Measurements from ENCODE around the gene HEG1. TPM values are rescaled to one million over a fixed set of nuclear protein-coding genes. Genes with fewer than 3 reads are reported as not detected.

HEG1 gene
- total RNA-seq, 1 experiment from 2014 or later, result 14.6 TPM

DNA sequence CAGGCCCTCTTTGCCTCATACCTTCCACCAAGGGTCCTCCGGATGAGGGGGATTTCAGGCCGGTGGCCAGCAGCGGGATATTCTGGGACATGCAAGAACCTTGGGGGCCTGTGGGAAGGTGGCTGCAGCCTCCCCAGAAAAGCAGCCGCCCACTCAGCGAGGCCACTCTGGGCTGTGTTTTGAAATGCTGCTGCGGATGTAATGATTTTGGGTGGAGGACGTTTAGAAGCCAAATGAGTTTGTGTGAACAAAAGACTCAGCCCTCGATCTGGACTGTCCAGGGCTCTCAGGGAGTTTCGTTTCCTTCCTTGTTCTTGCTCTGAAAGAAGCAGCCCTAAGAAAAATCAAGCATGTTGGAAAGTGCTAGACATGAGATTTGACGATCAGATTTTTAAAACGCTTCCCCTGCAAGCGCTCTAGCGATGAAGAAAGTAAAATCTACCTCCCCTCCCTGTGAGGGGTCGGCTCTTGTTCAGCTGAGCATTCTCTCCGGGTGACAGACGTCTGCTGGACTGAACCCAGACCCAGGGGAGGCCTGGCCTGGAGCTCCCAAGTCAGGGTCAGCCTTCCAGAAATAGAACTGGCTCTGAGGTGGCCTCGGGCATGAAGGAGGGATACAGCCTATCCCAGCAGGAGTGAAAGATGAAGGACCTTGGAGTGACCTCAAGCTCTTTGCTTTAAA lies 12.9 kb downstream of the HEG1 start (continued):
- TF ChIP-seq, protein P1, sequence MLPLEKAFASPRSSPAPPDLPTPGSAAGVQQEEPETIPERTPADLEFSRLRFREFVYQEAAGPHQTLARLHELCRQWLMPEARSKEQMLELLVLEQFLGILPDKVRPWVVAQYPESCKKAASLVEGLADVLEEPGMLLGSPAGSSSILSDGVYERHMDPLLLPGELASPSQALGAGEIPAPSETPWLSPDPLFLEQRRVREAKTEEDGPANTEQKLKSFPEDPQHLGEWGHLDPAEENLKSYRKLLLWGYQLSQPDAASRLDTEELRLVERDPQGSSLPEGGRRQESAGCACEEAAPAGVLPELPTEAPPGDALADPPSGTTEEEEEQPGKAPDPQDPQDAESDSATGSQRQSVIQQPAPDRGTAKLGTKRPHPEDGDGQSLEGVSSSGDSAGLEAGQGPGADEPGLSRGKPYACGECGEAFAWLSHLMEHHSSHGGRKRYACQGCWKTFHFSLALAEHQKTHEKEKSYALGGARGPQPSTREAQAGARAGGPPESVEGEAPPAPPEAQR (CRISPR knock-in tag; IDR thresholded peaks at IDR 0.05), result no peak
- TF ChIP-seq, protein P2, sequence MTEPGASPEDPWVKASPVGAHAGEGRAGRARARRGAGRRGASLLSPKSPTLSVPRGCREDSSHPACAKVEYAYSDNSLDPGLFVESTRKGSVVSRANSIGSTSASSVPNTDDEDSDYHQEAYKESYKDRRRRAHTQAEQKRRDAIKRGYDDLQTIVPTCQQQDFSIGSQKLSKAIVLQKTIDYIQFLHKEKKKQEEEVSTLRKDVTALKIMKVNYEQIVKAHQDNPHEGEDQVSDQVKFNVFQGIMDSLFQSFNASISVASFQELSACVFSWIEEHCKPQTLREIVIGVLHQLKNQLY (CRISPR knock-in tag; IDR thresholded peaks at IDR 0.05), result no peak

DNA sequence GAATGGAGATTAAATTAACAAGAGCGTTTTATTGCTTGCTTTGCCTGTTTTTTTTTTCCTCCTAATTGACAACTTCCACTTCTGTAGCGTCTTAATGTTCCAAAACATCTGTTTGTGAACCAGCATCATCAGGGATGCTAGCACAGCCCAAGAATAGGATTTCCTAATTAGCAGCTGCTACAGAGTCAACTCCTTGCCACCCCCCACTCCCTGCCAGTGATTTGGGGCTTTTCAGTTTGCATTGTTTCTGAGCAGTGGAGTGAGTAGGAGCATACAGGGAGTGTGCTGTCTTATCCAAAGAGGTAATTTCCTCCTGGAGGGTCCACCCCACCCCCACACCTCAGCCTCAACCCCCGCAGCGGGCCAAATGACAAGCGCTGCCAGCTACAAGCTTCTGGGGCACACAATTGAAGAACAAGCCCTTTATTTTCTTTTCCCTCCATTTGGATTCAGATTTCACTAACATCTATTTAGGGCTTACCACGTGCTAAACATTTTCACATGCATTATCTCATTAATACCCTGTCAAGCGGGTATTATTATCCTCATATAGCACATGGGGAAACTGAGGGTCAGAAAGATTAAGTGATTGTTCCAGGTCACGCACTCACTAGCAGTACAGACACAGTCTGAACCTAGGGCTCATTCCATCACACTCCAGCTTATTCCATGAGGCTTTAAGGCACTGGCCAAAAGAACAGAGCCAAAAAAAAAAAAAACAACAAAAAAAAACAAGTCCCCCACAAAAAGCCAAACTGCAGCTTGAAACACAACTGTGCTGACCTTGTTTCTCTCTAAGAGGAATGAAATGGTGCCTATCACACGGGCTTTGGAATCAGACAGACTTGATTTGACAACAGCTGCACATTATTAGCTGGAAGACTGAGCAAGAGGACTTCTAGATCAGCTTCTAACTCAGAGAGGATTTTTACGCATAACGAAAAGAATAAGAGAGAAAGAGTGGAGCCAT lies 16.4 kb downstream of the HEG1 start:
- Mint-ChIP-seq H3K9me3 (peaks cover 20% of the 10 kb centered on the region), H3K36me3 (peaks cover 16% of the 10 kb centered on the region), H3K4me1 (peaks cover 33% of the 10 kb centered on the region), H3K27ac (no peak overlapping the region), H3K4me3 (no peak overlapping the region), H3K27me3 (ENCODE audit: low read depth) (no peaks in the 10 kb centered on the region)
- CTCF ChIA-PET, result interaction anchor here (0.6 to 1.4 kb wide), 5 partner anchors 103 to 156 kb away, joined by 3 to 5 read pairs (median 3); no protein-coding TSS in a partner anchor
- DNase-seq (ENCODE audit: low spot score) (no peak), ATAC-seq (peak; percentile 89)
- POLR2A ChIA-PET, result interaction anchor here (0.6 to 1.2 kb wide), 4 partner anchors 8 to 138 kb away, joined by 3 to 4 read pairs (median 3); no protein-coding TSS in a partner anchor
- TF ChIP-seq, protein P3, sequence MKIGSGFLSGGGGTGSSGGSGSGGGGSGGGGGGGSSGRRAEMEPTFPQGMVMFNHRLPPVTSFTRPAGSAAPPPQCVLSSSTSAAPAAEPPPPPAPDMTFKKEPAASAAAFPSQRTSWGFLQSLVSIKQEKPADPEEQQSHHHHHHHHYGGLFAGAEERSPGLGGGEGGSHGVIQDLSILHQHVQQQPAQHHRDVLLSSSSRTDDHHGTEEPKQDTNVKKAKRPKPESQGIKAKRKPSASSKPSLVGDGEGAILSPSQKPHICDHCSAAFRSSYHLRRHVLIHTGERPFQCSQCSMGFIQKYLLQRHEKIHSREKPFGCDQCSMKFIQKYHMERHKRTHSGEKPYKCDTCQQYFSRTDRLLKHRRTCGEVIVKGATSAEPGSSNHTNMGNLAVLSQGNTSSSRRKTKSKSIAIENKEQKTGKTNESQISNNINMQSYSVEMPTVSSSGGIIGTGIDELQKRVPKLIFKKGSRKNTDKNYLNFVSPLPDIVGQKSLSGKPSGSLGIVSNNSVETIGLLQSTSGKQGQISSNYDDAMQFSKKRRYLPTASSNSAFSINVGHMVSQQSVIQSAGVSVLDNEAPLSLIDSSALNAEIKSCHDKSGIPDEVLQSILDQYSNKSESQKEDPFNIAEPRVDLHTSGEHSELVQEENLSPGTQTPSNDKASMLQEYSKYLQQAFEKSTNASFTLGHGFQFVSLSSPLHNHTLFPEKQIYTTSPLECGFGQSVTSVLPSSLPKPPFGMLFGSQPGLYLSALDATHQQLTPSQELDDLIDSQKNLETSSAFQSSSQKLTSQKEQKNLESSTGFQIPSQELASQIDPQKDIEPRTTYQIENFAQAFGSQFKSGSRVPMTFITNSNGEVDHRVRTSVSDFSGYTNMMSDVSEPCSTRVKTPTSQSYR (CRISPR knock-in tag; IDR thresholded peaks at IDR 0.05), result 0 out of 2 replicates have a peak, but pooled peaks have one; percentile 38
- no peak for TF ChIP-seq GABPB1 (CRISPR knock-in tag; IDR thresholded peaks at IDR 0.05)

DNA sequence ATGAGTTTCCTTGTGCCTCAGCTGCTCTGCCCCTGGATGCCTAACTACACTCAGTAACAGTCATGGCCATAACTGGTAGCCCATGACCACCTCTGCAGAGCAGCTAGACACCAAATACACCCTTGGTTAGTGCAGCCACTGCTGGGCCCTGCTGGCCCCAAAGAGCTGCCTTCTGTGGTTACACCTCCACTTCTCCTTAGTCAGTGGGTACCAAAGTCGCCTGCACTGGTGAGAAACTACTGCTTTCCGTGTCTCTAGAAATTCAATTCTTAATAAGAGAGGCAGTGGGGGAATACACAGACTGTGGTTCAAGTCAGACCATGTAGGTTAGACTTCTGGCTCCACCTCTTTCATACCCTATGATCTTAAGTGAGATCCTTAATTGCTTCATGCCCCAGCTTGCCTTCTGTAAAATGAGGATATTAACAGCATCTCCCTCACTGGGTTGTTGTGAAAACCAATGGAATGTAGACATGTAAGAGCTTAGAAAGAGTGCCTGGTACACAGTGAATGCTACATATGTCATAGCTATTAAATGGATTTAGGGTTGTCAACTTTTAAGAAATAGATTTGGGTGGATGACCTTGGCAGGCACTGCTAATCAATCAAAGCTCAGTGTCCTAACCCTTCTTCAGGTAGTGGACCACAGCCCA lies 18.2 kb downstream of the HEG1 start:
- POLR2A ChIA-PET, result interaction anchor here (0.6 kb wide), 1 partner anchor 145 kb away, joined by 4 read pairs; no protein-coding TSS in a partner anchor

DNA sequence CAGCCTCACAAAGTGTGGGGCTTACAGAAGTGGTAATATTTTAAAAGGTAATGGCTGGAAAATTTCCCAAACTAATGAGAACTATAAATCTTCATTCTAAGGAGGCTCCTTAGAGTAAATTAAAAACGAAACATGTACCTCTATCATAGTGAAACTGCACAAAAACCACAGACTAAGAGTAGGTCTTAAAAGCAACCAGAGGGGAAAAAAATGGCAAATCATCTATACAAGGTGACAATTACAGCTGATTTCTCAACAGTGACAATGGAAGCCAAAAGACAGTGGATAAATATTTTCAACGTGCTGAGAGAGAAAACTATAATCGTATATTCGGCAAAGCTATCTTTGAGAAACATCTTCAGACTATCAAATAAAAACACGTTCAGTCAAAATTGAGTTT lies 20.6 kb downstream of the HEG1 start:
- ATAC-seq, result no peak
- ChIA-PET POLR2A (no interaction called here), CTCF (no interaction called here)
- Mint-ChIP-seq H3K27ac (no peak overlapping the region), H3K36me3 (peaks cover 17% of the 10 kb centered on the region), H3K27me3 (ENCODE audit: low read depth) (no peaks in the 10 kb centered on the region), H3K9me3 (peaks cover 24% of the 10 kb centered on the region), H3K4me3 (no peak overlapping the region), H3K4me1 (peaks cover 33% of the 10 kb centered on the region)
- peak; percentile 94 for TF ChIP-seq ZNF317 (CRISPR knock-in tag; IDR thresholded peaks at IDR 0.05; ENCODE audit: borderline replicate concordance, low read depth)
- no peak for TF ChIP-seq NFATC4 (CRISPR knock-in tag; IDR thresholded peaks at IDR 0.05)
- no peak for TF ChIP-seq TCF7 (CRISPR knock-in tag; IDR thresholded peaks at IDR 0.05; ENCODE audit: low read depth)
- no peak for TF ChIP-seq OVOL2 (CRISPR knock-in tag; IDR thresholded peaks at IDR 0.05; ENCODE audit: borderline replicate concordance)
- TF ChIP-seq, protein P4, sequence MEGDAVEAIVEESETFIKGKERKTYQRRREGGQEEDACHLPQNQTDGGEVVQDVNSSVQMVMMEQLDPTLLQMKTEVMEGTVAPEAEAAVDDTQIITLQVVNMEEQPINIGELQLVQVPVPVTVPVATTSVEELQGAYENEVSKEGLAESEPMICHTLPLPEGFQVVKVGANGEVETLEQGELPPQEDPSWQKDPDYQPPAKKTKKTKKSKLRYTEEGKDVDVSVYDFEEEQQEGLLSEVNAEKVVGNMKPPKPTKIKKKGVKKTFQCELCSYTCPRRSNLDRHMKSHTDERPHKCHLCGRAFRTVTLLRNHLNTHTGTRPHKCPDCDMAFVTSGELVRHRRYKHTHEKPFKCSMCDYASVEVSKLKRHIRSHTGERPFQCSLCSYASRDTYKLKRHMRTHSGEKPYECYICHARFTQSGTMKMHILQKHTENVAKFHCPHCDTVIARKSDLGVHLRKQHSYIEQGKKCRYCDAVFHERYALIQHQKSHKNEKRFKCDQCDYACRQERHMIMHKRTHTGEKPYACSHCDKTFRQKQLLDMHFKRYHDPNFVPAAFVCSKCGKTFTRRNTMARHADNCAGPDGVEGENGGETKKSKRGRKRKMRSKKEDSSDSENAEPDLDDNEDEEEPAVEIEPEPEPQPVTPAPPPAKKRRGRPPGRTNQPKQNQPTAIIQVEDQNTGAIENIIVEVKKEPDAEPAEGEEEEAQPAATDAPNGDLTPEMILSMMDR (IDR thresholded peaks at IDR 0.05), result no peak
- no peak for DNase-seq (ENCODE audit: low spot score)

More for the DNA sequence above, 18.2 kb downstream of the HEG1 start:
- DNase-seq (ENCODE audit: low spot score) (no peak), ATAC-seq (no peak)
- Mint-ChIP-seq H3K27ac (no peak overlapping the region), H3K9me3 (peaks cover 20% of the 10 kb centered on the region), H3K4me3 (no peak overlapping the region), H3K36me3 (peaks cover 17% of the 10 kb centered on the region), H3K4me1 (peaks cover 32% of the 10 kb centered on the region), H3K27me3 (ENCODE audit: low read depth) (no peaks in the 10 kb centered on the region)
- CTCF ChIA-PET, result no interaction called here
- no peak for TF ChIP-seq ZNF263 (CRISPR knock-in tag; IDR thresholded peaks at IDR 0.05; ENCODE audit: low read depth)
- TF ChIP-seq RELA (CRISPR knock-in tag; IDR thresholded peaks at IDR 0.05; ENCODE audit: borderline replicate concordance), result no peak
- TF ChIP-seq SOX15 (CRISPR knock-in tag; IDR thresholded peaks at IDR 0.05), result no peak
- TF ChIP-seq RORB (CRISPR knock-in tag; IDR thresholded peaks at IDR 0.05), result no peak
- TF ChIP-seq ZNF219 (CRISPR knock-in tag; IDR thresholded peaks at IDR 0.05; ENCODE audit: borderline replicate concordance), result no peak
- TF ChIP-seq ZNF138 (CRISPR knock-in tag; conservative IDR thresholded peaks at IDR 0.05), result no peak
- TF ChIP-seq ZNF416 (CRISPR knock-in tag; IDR thresholded peaks at IDR 0.05), result no peak
- no peak for TF ChIP-seq IRF2 (CRISPR knock-in tag; IDR thresholded peaks at IDR 0.05; ENCODE audit: borderline replicate concordance, low read depth)
- TF ChIP-seq JAZF1 (CRISPR knock-in tag; IDR thresholded peaks at IDR 0.05), result no peak
- no peak for TF ChIP-seq TEAD1 (CRISPR knock-in tag; IDR thresholded peaks at IDR 0.05)
- TF ChIP-seq NFATC4 (CRISPR knock-in tag; IDR thresholded peaks at IDR 0.05), result no peak
- TF ChIP-seq ZNF396 (CRISPR knock-in tag; IDR thresholded peaks at IDR 0.05; ENCODE audit: borderline replicate concordance), result no peak
- no peak for TF ChIP-seq PRRX2 (CRISPR knock-in tag; IDR thresholded peaks at IDR 0.05)
